Hepatocyte (in vitro differentiated cells): ENCODE results near the gene ZMIZ1. TPM values are rescaled to one million over a fixed set of nuclear protein-coding genes. Genes with fewer than 3 reads are reported as not detected.
A peak's percentile ranks its signal among the peaks of the same experiment; 100 is the strongest.

Experiments used
- DNase-seq: peaks from one replicate; pipeline ENCODE4 v3.0.0-alpha.2; 2016; ENCODE audit warnings: low spot score
- H2AFZ ChIP-seq: fragments of 200-600 bp; sonication (generic); 2 replicates; pipeline ENCODE4 v1.6.0; 2016; ENCODE audit warnings: antibody characterized with exemption, mild to moderate bottlenecking
- H3K27ac ChIP-seq: fragments of 200-600 bp; sonication (generic); 2 replicates; pipeline ENCODE4 v1.5.1; 2016; ENCODE audit warnings: mild to moderate bottlenecking
- H3K27me3 ChIP-seq: fragments of 200-600 bp; sonication (generic); 2 replicates; pipeline ENCODE4 v1.6.1; 2016
- H3K36me3 ChIP-seq: fragments of 200-600 bp; sonication (generic); replicated peaks from 2 replicates; pipeline ENCODE4 v1.5.1; 2016; ENCODE audit warnings: low read depth; ENCODE audit not compliant: insufficient read depth
- H3K4me1 ChIP-seq: fragments of 200-600 bp; sonication (generic); 2 replicates; pipeline ENCODE4 v1.5.1; 2016; ENCODE audit warnings: mild to moderate bottlenecking, moderate library complexity; ENCODE audit not compliant: insufficient read depth
- H3K4me2 ChIP-seq: fragments of 200-600 bp; sonication (generic); 2 replicates; pipeline ENCODE4 v1.6.0; 2016
- H3K4me3 ChIP-seq: fragments of 200-600 bp; sonication (generic); 2 replicates; pipeline ENCODE4 v1.5.1; 2016; ENCODE audit warnings: mild to moderate bottlenecking
- H3K79me2 ChIP-seq: fragments of 200-600 bp; sonication (generic); 2 replicates; pipeline ENCODE4 v1.6.0; 2017; ENCODE audit warnings: mild to moderate bottlenecking
- H3K9me2 ChIP-seq: fragments of 200-600 bp; sonication (generic); replicated peaks from 2 replicates; pipeline ENCODE4 v1.6.0; 2017; ENCODE audit warnings: mild to moderate bottlenecking; ENCODE audit not compliant: insufficient read depth
- H3K9me3 ChIP-seq: fragments of 200-600 bp; sonication (generic); 2 replicates; pipeline ENCODE4 v1.5.1; 2016; ENCODE audit warnings: low read depth, mild to moderate bottlenecking
- H4K20me1 ChIP-seq: fragments of 200-600 bp; sonication (generic); 2 replicates; pipeline ENCODE4 v1.6.0; 2016; ENCODE audit warnings: mild to moderate bottlenecking; ENCODE audit not compliant: insufficient read depth, poor library complexity, severe bottlenecking
- EZH2 ChIP-seq: fragments of 200-600 bp; sonication (generic); IDR thresholded peaks from 2 replicates; pipeline ENCODE4 v1.6.1; 2016; ENCODE audit warnings: antibody characterized with exemption, mild to moderate bottlenecking, borderline replicate concordance
- EZH2phosphoT487 ChIP-seq: fragments of 200-600 bp; sonication (generic); IDR thresholded peaks from one replicate; pipeline ENCODE4 v1.6.1; 2018; ENCODE audit warnings: antibody characterized with exemption, mild to moderate bottlenecking, low read depth, moderate library complexity; ENCODE audit not compliant: unreplicated experiment, severe bottlenecking
- WGBS: methylation state at CpG from one replicate; pipeline ENCODE4 v1.1.6; 2016; ENCODE audit warnings: low lambda C conversion rate; ENCODE audit errors: missing lambda C conversion rate; 5-methylcytosine and 5-hydroxymethylcytosine counted together
- polyA plus RNA-seq: library from polyadenylated mRNA; unstranded; fragments of >200 nt; fragmentation: Nextera tagmentation; extraction: Ambion mirVana; gene quantifications from 2 replicates; pipeline ENCODE4 v1.2.1, GENCODE V29; 2016
- total RNA-seq: library from RNA; depleted of rRNA; stranded (reverse); fragments of >200 nt; gene quantifications from 2 replicates; pipeline ENCODE4 v1.2.3, GENCODE V29; 2014
- TF ChIP-seq, protein P1 (sequence below): fragments of 200-600 bp; sonication (generic); IDR thresholded peaks from 2 replicates; pipeline ENCODE4 v1.5.1; 2016; ENCODE audit warnings: antibody characterized with exemption, mild to moderate bottlenecking; ENCODE audit not compliant: poor library complexity

ZMIZ1 gene
- total and polyA plus RNA-seq, 2 experiments from 2014 or later, result 30.9 to 32.4 TPM

DNA sequence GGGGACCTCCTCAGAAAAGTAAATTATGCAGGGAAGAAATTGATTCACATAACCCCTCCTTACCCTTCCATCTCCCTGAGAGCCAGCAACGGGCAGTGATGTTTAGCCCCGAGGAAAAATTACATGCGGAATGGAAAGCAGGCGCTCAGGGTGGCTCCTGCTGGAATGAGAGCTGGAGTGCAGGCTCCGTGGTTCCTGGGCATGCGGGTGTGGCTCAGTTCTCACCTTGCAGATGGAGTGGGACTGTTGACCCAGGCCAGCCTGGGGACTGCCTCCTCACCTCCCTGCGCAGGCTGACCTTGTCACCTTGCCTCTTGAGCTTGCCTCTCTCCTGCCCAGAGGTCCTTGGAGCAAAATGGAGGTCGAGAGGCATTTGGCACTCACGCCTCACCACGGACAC is 195.2 kb downstream of the ZMIZ1 start:
- Histone ChIP-seq H3K4me2 (no peak overlapping the region), H2AFZ (no peak overlapping the region), H3K79me2 (peaks cover 71% of the 10 kb centered on the region), H3K27me3 (no peaks in the 10 kb centered on the region), H4K20me1 (peaks cover 79% of the 10 kb centered on the region), H3K36me3 (no peaks in the 10 kb centered on the region), H3K27ac (no peak overlapping the region), H3K9me3 (no peaks in the 10 kb centered on the region), H3K9me2 (no peaks in the 10 kb centered on the region), H3K4me3 (no peak overlapping the region), H3K4me1 (peaks cover 26% of the 10 kb centered on the region)
- no peak for DNase-seq
- 78% methylated on average over 10 of the region's 10 CpGs for WGBS
- TF ChIP-seq EZH2, result no peak
- TF ChIP-seq, protein P1, sequence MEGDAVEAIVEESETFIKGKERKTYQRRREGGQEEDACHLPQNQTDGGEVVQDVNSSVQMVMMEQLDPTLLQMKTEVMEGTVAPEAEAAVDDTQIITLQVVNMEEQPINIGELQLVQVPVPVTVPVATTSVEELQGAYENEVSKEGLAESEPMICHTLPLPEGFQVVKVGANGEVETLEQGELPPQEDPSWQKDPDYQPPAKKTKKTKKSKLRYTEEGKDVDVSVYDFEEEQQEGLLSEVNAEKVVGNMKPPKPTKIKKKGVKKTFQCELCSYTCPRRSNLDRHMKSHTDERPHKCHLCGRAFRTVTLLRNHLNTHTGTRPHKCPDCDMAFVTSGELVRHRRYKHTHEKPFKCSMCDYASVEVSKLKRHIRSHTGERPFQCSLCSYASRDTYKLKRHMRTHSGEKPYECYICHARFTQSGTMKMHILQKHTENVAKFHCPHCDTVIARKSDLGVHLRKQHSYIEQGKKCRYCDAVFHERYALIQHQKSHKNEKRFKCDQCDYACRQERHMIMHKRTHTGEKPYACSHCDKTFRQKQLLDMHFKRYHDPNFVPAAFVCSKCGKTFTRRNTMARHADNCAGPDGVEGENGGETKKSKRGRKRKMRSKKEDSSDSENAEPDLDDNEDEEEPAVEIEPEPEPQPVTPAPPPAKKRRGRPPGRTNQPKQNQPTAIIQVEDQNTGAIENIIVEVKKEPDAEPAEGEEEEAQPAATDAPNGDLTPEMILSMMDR, result no peak
- no peak for TF ChIP-seq EZH2phosphoT487

DNA sequence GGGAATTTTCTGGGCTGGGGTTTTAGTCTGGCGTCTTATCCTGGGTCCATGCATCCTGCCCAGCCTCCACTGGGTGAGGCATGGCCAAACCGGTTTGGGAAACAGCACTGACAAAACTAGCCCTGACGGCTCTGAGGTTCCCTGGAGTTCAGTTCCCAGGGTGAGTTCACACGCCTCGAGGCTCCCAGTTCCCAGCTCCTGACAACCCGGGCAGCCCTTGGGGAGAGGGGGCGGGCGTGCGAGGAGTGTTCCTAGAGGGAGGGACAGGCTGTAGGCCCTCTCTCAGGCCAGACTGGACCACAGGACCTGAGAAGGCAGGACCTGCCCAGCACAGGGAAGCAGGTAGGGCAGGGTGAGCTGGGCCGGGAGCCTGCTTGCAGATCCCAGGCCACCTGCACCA is 196.2 kb downstream of the ZMIZ1 start:
- peak; percentile 19 for DNase-seq
- Histone ChIP-seq H3K27ac (peak overlapping the region; percentile 4), H2AFZ (no peak overlapping the region), H4K20me1 (peaks cover 76% of the 10 kb centered on the region), H3K4me1 (peaks cover 26% of the 10 kb centered on the region), H3K36me3 (no peaks in the 10 kb centered on the region), H3K79me2 (peaks cover 61% of the 10 kb centered on the region), H3K27me3 (no peaks in the 10 kb centered on the region), H3K9me3 (no peaks in the 10 kb centered on the region), H3K4me2 (no peak overlapping the region), H3K9me2 (no peaks in the 10 kb centered on the region), H3K4me3 (no peak overlapping the region)
- 76% methylated on average over 9 of the region's 10 CpGs for WGBS
- TF ChIP-seq EZH2, result no peak
- TF ChIP-seq, protein P1, result no peak
- TF ChIP-seq EZH2phosphoT487, result no peak

DNA sequence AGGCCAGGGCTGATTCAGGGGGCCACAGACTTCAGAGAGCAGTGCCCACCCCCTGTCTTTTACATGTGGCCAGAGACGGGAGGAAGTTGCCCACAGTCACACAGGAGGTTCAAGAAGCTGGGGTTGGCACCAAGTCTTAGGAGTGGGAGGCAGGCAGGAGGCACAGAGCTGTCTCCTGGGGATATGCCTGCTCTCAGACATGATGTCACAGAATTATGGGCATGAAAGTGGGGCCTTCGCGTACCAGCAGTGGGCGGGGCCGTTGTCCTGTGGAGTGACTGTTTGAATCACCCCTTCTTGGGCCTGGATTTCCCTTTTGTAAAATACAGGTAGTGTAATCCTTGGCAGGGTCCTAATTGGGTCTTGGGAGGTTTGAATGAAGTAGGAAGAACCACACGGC is 197.3 kb downstream of the ZMIZ1 start:
- DNase-seq, result peak; percentile 21
- Histone ChIP-seq H4K20me1 (peaks cover 76% of the 10 kb centered on the region), H3K9me2 (no peaks in the 10 kb centered on the region), H3K9me3 (no peaks in the 10 kb centered on the region), H3K79me2 (peaks cover 64% of the 10 kb centered on the region), H3K4me1 (peaks cover 19% of the 10 kb centered on the region), H3K4me2 (no peak overlapping the region), H2AFZ (no peak overlapping the region), H3K27me3 (no peaks in the 10 kb centered on the region), H3K4me3 (no peak overlapping the region), H3K27ac (peak overlapping the region; percentile 76), H3K36me3 (no peaks in the 10 kb centered on the region)
- TF ChIP-seq EZH2, result no peak
- TF ChIP-seq, protein P1, result no peak
- no peak for TF ChIP-seq EZH2phosphoT487
- WGBS, result 91% methylated on average over 6 of the region's 6 CpGs
